ENCODE measurements around the gene TMSB10.
"Not testable (repeated sequence)": the region's sequence is repeated elsewhere in the genome, so short reads cannot be mapped to it uniquely, and the experiment has no call there.

Gene TMSB10

DNA sequence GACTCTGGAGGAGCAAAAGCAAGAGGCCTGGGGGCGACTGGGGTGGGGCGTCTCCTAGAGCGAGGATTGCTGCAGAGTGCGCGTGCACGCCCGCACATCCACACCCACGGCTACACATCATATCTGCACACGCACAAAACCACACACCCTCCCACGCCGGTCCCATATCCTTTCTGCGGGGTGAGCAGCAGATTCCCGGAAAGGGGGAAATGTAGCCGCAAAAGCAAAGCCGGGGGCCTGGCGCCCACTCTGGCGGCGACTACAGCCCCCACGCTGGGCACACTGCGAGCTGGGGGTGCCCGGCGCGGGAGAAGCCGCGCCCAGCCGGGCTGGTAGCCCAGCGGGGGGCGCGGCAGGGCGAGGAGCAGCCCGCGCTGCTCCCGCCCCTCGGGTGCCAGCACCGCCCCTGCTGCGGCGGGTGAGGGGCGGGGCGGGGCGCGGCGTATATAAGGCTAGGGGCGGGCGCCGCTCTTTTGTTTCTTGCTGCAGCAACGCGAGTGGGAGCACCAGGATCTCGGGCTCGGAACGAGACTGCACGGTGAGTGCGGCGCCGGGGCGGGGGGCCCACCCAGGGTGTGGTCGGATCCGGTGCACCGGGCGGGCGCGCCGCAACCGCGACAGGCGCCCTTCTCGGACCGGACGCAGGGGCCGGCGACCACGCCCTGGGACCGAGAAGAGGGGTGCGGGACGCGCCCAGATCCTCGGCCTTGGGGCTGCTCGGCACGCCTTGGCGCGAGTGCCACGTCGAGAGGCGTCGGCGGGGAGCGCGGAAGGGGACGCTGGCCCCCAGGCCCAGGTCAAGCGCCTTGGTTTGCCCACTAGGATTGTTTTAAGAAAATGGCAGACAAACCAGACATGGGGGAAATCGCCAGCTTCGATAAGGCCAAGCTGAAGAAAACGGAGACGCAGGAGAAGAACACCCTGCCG lies at the start of gene TMSB10:
TSS of gene TMSB10 (plus strand) at position 476 of the 927 bp plus-strand sequence.
- DNase-seq: peak; percentile 92

DNA sequence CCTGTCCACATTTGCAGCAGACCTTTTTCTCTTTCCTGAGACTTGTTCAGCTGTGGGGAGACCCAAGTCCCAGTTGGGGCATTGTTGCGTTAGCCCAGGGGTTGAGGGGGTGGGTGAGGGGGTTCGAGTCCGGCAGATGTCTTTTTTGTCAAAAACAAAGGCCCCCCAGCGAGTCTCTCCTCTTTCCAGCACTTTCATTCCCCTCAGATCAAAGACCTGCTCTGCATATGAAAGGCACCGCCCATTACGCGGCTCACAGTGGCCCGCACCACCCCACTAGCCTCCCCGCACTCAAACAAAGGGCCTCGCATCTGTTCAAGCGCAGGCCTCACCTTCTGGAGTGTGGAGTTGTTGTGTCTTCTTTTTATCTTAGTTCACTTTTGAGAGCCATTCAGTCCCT lies 49.7 kb upstream of the TMSB10 start:
- DNase-seq: peak; percentile 41

DNA sequence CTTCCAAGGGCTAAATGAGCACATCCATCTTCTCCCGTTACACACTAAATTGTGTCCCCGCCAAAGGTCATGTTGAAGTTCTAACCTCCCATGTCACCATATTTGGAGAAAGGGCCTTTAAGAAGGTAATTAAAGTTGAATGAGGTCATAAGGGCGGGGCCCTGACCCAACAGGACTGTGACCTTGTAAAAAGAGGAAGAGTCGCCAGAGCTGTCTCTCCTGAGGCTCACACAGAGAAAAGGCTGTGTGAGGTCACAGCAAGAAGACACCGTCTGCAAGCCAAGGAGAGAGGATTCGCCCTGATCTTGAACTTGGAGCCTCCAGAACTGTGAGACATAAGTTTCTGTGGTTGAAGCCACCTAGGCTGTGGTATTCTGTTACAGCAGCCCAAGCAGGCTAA lies 48.7 kb upstream of the TMSB10 start:
- peak; percentile 54 for DNase-seq

DNA sequence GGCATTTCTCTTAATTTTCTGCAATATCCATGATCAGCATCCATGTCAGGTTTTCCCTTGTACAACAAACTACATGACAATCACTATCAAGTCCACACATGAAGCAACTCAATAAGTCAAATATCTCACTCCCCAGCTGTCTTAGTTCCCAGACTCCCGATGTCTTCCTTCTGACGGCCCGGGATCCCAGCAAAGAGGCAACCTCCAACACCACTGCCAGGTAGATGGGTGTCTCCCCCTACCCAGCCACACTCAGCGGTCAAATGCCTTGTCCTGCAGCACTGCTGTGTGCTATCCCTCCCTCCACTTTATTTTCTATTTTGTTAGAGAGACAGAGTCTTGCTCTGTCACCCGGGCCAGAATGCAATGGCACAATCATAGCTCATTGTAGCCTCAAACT lies 47.9 kb upstream of the TMSB10 start:
- DNase-seq: no peak

DNA sequence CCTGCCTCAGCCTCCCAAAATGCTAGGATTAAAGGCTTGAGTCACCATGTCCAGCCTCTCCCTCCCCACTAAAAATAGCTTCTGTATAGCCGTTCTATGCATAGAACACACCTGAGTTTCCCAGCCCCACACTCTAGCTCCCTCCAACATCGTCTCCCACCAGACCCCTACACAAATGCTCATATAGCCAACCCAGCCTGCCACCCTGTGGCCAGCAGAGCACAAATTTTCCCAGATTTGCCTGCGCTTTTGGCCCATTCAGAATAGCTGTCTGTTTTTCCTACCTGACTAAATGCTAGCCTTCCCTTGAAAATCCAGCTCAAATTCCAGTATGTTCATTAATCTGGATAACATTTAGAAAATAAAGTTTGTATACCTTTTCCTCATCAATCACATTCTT lies 47.3 kb upstream of the TMSB10 start:
- no peak for DNase-seq

DNA sequence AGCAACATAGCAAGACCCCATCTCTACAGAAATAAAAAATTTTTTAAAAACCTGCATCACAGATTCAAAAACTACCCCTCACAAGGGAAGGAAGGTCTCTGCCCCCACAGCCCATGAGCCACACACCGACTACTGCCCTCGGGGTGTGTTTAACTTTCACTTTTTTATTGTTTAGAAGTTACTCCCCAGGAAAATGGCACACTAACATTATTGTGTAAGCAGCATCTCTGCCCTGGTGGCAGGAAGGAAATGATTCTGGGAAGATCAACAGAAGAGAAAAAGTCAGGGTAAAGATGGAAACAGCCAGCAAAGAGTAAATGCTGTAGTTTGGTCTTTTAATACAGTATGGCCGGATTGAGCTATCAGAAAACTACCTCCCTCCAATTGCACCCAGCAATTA lies 46.5 kb upstream of the TMSB10 start:
- DNase-seq: no peak

DNA sequence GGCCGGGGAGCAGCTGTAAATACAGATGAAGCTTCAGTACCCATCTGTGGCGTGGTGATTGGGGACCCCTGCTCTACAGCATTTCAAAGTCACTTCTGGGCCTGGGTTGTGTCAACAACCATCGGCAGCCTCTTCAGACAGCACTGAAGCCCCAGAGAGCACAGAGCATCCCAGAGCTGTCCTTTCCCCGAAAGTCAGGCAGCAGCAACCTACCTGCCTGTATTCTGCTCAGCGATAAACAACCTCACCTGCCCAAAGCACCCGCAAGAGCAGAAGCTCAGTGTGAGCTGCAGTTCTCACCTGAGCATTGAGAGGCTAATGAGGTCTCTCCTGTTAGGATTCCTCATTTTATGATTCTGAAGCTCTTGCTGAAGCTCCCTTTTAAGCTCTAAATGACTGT lies 43.9 kb upstream of the TMSB10 start:
- DNase-seq: no peak

DNA sequence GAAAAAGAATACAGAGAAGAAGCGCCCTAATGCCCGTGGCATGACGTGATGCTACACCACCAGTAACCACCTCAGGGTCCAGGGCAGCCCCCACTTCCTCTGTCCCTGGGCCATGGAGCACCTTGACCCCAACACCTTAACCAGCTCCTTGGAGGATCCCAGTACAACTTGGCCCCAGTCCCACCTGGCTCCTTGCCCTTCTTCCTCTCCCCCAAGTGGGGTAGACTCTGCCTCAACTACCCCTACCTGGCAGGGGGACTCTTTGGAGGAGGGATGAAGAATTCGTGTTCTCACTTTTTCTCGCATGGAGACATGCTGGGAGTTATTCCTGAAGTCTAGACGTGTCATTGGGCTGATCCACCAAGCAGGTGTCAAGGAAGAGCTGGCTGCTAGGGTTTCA lies 43.5 kb upstream of the TMSB10 start:
- DNase-seq: no peak

DNA sequence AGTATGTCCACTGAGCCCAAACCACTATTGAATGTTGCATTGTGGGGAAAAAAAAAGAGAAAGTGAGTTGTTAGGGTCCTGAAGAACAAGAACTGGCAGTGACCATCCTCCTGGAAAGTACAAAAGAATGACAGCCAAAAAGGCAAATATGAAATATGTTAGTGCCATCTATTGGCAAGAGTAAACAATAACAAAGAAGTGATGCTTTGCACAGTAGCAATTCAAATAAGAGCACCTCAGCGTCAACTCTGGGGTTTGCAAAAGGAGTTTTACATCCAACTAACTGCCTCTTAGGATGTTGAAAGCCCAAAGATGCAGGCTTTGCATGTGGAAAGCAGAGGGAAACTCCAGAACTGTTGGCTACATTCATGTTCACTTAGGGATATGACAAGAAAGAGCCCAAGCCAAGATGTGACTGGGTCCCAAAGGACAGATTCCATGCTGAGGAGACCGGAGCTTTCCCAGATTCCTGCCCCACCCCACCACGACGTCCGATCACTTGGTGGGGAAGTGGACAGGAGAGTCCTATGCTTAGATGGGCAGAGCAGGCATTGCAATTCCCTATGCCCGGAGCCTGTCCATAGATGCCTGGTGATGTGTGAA lies 40.2 kb upstream of the TMSB10 start:
- DNase-seq: peak; percentile 75

DNA sequence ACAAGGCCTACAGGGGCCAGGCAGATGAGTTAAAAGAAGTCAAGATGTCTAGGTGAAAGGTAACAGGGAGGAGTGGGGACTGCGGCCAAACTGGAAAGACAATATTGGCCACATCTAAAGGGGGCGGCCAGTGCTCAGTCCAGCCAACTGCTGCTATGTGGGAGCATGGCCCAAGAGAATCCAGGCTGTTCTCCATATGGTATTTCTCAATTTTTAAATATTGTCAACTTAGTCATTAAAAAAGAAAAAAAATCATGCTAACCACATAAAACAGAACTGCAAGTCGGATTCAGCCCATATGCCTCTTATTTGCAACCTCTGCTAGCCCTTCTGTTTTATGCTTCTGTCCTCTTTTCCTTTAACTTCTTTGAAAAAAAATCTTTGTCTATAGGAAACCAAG lies 39.3 kb upstream of the TMSB10 start:
- DNase-seq: no peak

DNA sequence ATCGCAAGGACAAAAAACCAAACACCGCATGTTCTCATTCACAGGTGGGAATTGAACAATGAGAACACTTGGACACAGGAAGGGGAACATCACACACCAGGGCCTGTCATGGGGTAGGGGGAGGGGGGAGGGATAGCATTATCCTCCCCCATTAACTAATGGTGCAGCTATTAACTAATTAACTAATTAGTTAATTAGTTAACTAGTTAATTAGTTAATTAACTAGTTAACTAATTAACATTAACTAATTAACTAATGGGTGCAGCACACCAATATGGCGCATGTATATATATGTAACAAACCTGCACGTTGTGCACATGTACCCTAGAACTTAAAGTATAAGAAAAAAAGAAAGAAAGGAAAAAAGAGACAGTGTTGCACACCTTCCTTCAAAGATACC lies 37.1 kb upstream of the TMSB10 start:
- not testable (repeated sequence) for DNase-seq

DNA sequence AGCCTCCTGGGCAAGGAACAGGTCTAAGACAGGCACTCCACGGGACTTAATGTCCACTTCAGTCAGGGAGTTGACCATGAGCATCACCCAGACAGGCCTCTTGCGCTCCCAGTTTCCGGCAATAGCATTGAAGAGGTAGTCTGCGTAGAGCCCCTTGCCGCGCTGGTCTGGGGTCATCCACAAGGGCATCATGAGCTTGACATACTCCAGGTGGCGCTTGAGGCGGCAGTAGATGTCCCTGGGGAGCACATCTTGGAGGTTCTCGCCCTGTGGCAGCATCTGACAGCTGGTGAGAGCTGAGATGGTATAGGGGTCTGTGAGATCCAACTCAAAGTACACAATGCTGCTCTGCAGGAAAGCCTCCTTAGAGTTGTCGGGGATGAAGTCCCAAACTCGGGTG lies 35.1 kb upstream of the TMSB10 start:
- no peak for DNase-seq

DNA sequence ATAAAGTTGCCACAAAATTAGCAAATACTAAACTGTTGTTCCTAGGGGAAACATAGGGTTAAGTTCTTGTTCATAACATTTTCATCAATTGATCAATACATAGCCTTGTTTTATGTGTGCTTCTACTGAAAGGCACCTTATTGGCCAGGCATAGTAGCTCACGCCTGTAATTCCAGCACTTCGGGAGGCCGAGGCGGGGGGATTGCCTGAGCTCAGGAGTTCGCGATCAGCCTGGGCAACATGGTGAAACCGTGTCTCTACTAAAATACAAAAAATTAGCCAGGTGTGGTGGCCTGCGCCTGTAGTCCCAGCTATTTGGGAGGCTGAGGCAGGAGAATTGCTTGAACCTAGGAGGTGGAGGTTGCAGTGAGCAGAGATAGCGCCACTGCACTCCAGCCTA lies 32.8 kb upstream of the TMSB10 start:
- DNase-seq: not testable (repeated sequence)

DNA sequence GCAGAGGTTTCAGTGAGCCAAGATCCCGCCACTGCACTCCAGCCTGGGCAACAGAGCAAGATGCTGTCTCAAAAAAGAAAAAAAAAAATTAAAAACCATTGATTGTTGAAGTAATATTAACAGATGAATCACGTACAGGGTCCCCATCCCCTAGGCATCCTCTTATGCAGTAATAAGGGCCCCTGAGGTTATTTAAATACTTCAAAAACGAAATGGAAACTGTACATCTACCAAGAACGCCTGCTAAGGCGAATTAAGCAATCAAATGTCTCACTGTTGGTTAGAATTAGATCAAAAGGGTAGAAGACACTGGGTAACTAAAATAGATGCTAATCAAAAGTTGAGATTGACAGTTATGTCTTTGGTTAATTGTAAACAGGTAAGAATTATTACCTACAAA lies 32.1 kb upstream of the TMSB10 start:
- DNase-seq: no peak

DNA sequence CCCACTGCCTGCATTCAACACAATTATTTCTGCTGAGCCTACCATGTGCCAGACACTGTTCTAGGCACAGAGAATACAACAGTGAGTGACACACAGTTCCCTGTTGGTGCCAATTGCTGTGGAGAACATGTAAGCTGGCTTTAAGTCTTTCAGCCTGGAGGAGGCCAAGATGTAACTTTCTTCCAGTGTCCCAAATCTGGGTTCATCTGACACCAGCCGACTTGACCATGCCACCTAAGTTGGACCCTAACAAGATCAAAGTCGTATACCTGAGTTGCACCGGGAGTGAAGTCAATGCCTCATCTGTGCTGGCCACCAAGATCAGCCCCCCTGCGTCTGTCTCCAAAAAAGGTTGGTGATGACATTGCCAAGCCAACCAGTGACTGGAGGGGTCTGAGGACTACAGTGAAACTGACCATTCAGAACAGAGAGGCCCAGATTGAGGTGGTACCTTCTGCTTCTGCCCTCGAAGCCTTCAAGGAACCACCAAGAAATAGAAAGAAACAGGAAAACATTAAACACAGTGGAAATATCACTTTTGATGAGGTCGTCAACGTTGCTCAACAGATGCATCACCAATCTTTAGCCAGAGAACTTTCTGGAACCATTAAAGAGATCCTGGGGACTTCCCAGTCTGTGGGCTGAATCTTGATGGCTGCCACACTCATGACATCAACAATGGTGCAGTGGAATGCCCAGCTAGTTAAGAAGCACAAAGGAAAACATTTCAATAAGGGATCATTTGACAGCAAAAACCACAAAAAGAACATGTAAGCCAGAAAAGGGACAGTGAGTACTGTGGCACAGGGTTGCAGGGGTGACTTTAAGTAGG lies 30.9 kb upstream of the TMSB10 start:
- peak; percentile 61 for DNase-seq

DNA sequence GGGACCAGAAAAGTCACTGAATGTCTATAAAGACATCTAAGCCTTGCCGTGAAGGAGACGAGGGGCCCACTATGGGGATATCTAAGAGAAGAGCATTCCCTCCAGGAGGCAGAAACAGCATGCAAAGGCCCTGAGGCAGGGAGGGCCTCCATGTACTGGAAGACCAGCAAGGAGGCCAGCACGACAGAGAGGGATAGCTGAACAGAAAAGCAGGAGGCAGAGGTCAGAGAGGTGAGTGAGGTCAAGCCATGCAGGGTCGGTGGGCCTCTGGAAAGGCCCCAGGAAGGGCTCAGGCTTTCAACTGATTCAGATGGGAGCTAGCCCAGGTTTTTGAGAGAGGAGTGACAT lies 30.3 kb upstream of the TMSB10 start:
- DNase-seq: no peak

DNA sequence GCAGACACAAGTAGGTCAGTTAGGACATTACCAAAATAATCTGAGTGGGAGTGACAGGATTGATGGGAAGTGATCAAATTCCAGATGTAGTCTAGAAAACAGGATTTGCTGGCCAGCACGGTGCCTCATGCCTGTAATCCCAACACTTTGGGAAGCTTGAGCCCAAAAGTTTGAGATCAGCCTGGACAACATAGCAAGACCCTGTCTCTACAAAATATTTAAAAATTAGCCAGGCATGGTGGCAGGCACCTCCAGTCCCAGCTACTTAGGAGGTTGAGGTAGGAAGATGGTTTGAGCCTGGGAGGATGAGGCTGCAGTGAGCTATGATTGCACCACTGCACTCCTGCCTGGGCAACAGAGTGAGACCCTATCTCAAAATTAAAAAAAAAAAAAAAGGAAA lies 29.8 kb upstream of the TMSB10 start:
- DNase-seq: not testable (repeated sequence)

DNA sequence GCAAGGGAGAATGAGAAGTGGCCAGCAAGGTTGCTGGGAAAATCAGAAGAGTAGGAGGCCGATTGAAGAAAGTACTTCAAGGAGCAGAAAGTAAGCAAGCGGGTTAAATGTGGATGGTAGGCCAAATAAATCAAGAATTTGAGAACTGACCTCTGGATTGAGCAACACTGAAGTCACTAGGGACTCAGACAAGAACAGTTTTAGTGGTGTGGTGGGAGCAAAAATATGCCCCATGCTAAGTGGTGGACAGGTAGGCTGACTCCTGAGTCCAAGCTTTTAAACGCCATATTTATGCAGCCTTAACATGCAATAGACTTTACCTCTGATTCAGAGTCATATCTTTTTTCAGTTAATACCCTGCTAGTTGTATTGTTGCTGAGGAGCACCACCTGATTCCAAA lies 29.1 kb upstream of the TMSB10 start:
- no peak for DNase-seq

DNA sequence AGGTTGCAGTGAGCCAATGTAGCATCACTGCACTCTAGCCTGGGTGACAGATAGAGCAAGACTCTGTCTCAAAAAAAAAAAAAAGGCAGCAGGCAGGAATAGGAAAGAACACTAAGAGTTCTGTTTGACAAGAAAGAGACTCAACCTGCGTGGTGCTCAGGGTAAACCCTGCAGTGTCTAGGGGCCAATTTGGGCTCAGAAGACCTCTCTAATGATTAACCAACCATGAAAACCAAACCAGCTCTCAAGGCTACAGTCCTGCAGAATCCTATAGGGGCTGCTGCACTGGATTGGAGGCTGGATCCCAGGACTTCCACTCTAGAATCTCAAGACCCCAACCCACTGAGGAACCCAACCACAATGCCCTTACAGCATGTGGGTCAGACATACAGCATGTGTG lies 27.0 kb upstream of the TMSB10 start:
- DNase-seq: no peak

DNA sequence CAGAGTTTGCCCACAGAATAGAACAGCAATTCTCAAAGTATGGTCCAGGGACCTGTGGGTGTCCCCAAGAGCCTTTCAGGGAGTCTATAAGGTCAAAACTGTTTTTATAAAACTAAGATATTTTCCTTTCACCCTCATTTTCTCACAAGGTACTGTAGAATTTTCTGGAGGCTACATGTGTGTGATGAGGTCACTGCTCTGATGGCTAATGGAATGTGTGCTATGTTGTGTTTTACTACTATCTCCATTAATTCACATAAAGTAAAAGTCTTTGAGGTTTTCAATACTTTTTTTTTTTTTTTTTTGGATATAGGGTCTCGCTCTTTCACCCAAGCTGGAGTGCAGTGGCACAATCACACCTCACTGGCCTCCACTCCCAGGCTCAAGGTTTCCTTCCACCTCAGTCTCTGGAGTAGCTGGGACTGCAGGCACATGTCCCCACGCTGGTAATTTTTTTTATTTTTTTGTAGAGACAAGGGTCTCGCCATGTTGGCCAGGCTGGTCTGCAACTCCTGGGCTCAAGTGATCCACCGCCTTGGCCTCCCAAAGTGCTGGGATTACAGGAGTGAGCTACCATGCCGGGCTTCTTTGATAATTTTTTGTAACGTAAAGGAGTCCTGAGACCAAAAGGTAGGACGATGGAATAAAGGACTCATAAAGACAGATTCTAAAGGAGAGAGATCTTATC lies 26.4 kb upstream of the TMSB10 start:
- no peak for DNase-seq

DNA sequence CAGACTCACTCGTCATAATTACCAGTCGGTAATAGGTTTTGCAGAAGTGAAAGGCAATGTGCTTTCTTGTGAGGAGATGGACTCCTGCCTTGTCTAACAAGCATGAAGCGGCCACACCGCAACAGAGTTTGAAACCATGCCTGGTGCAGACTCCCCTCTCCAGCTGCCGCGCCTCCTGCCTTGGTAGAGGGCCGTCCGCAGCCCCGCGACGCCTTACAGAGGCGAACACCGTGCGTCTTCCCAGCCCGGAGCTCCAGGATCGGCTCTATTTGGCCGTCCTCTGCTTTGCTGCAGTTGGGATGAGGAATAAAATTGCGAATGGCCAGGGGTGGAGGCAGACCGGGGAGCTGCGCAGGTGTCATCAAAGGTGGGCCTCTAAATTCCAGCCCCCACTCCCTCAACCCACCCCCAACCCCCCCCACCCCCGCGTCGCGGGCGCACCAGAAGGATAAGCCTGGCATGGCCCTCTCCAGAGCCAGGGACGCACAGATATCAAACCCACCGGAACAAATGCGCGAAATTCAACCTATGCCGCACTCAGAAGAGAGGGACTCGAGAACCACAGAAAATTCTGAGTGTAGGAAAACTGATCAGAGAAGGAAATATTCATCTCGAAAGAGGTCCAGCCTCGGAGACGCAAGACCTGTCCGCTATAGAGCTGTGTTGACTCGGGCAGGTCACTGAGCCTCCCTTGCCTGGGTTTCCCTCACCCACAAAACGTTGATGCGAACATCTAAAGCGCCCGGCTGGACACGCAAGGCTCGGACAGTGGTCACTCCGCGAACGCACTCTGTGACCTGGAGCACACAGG lies 25.7 kb upstream of the TMSB10 start:
- no peak for DNase-seq

DNA sequence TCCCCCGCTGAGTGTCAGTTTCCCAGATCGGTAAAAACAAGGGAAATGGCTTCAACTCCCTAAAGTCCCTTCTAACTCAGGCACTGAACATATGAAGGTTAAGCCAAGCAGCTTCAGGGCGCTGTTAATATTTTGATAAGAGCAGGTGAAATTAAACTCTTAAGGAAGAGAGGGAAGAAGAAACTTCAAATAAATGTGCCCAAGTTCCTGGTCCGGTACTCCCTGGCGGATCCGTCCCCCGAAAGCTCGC lies 25.1 kb upstream of the TMSB10 start:
- no peak for DNase-seq

All from CD4-positive, alpha-beta T cell treated with Interleukin-17A for 1 hour (primary cell).